ENCODE measurements around the gene MYCBPAP. TPM values are rescaled to one million over a fixed set of nuclear protein-coding genes. Genes with fewer than 3 reads are reported as not detected.
A peak's percentile ranks its signal among the peaks of the same experiment; 100 is the strongest.

The MYCBPAP gene
- total RNA-seq, 1 experiment from 2014 or later: 2.7 TPM

GRCh38 chr17:50465171-50465570 lies 43.1 kb upstream of the MYCBPAP start:
- Histone ChIP-seq H3K9me3 (no peaks in the 10 kb centered on the region), H3K4me3 (ENCODE audit: low read depth, low read length) (no peak overlapping the region), H3K4me1 (no peaks in the 10 kb centered on the region), H3K27me3 (replicated peaks; ENCODE audit: control insufficient read depth, insufficient read depth, low read length) (no peaks in the 10 kb centered on the region), H3K36me3 (ENCODE audit: control insufficient read depth, insufficient read depth, low read length) (no peaks in the 10 kb centered on the region; the same call in 1 of the 2 replicates)
- no peaks in the 10 kb centered on the region for H3K27me3 Mint-ChIP-seq (ENCODE audit: insufficient read depth, unreplicated experiment)
- intact Hi-C loops (cut with micrococcal nuclease; ENCODE audit: unreplicated experiment): no loop called here
- peaks cover 25% of the 10 kb centered on the region for H3K36me3 Mint-ChIP-seq (ENCODE audit: insufficient read depth, unreplicated experiment)
- DNase-seq: no peak
- H3K4me1 Mint-ChIP-seq (ENCODE audit: low read depth, unreplicated experiment): no peaks in the 10 kb centered on the region
- ChIA-PET POLR2A (interaction anchor here (0.6 kb wide), 1 partner anchor 182 kb away, joined by 3 read pairs; no protein-coding TSS in a partner anchor), CTCF (interaction anchor here (0.6 kb wide), 1 partner anchor 20 kb away, joined by 4 read pairs; no protein-coding TSS in a partner anchor)
- no peak overlapping the region for H3K27ac Mint-ChIP-seq (ENCODE audit: unreplicated experiment)
- no peak for TF ChIP-seq CTCF (IDR thresholded peaks at IDR 0.05; ENCODE audit: insufficient read depth in 1 of 2, low read depth in 1 of 2, low read length in 1 of 2, severe bottlenecking in 1 of 2, unreplicated experiment in 1 of 2)
- H3K9me3 Mint-ChIP-seq (ENCODE audit: unreplicated experiment): no peaks in the 10 kb centered on the region
- H3K4me3 Mint-ChIP-seq (ENCODE audit: unreplicated experiment): no peak overlapping the region
- no TSS peak for BruUV-seq (replicated peaks)

DNA sequence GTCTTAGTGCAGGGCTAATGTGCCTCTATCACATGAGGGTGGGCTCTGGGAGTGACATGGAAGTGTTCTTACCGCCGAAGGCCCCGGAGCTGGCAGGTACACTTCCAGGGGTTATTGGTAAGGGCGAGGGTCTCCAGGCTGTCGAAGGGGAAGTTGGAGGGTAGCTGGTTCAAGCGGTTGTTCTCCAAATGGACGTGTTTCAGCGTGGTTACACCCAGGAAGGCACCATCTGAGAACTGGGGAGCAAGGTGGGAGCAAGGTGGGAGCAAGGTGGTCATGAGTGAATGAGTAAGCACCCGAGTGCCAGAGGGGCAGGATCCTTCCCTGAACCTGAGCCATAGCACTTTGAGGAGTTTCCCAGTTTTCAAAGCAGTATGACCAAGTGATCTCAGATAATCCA lies 42.6 kb upstream of the MYCBPAP start:
- Histone ChIP-seq H3K36me3 (ENCODE audit: control insufficient read depth, insufficient read depth, low read length) (no peaks in the 10 kb centered on the region; the same call in 1 of the 2 replicates), H3K4me1 (no peaks in the 10 kb centered on the region), H3K27me3 (replicated peaks; ENCODE audit: control insufficient read depth, insufficient read depth, low read length) (no peaks in the 10 kb centered on the region), H3K9me3 (no peaks in the 10 kb centered on the region), H3K4me3 (ENCODE audit: low read depth, low read length) (no peak overlapping the region)
- H3K9me3 Mint-ChIP-seq (ENCODE audit: unreplicated experiment): no peaks in the 10 kb centered on the region
- H3K27me3 Mint-ChIP-seq (ENCODE audit: insufficient read depth, unreplicated experiment): no peaks in the 10 kb centered on the region
- H3K4me3 Mint-ChIP-seq (ENCODE audit: unreplicated experiment): no peak overlapping the region
- POLR2A ChIA-PET: no interaction called here
- intact Hi-C loops (cut with micrococcal nuclease; ENCODE audit: unreplicated experiment): no loop called here
- no peaks in the 10 kb centered on the region for H3K4me1 Mint-ChIP-seq (ENCODE audit: low read depth, unreplicated experiment)
- H3K36me3 Mint-ChIP-seq (ENCODE audit: insufficient read depth, unreplicated experiment): peaks cover 25% of the 10 kb centered on the region
- no peak for TF ChIP-seq CTCF (IDR thresholded peaks at IDR 0.05; ENCODE audit: insufficient read depth in 1 of 2, low read depth in 1 of 2, low read length in 1 of 2, severe bottlenecking in 1 of 2, unreplicated experiment in 1 of 2)
- CTCF ChIA-PET: interaction anchor here (0.7 kb wide), 1 partner anchor 14 kb away, joined by 3 read pairs; no protein-coding TSS in a partner anchor
- BruUV-seq (replicated peaks): no TSS peak
- no peak overlapping the region for H3K27ac Mint-ChIP-seq (ENCODE audit: unreplicated experiment)
- DNase-seq: no peak

DNA sequence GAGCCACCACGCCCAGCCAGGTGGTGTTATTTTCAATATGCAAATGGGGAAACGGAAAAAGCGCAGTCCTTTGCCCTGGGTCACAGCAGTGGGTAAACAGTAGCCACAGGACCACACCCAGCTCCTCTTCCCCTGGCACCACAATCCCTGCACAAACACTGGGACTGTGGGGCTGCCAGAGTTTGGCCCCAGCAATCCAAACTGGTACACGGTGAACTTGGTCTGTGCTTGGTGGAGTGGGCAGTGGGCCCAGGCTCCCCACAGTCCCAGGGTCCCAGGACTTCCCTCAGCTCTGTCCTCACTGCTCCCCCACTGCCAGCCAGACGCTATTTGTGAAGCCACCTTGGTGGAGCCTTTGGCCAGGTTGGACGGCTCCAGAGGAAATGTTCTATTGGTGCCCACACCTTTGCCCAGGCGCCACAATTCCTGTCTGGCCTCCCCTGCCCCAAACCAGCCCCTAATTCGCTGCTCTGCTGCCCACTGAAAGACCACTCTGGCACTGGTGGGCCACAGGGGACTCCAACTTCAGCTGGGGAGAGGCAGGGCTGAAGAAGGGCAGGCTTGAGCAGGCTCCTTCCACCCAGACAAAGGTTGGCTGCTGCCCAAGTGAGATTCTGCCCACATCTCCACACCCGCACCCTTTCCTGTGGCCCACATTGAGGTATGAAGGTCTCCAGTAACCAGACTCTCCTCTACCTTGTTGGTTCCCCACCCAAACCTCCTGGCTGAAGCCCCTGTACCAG lies 41.7 kb upstream of the MYCBPAP start:
- no peaks in the 10 kb centered on the region for H3K9me3 ChIP-seq
- H3K36me3 ChIP-seq (ENCODE audit: control insufficient read depth, insufficient read depth, low read length): no peaks in the 10 kb centered on the region; the same call in 1 of the 2 replicates
- ChIA-PET POLR2A (no interaction called here), CTCF (no interaction called here)
- BruUV-seq (replicated peaks): no TSS peak
- intact Hi-C loops (cut with micrococcal nuclease; ENCODE audit: unreplicated experiment): no loop called here
- H3K4me1 ChIP-seq: no peaks in the 10 kb centered on the region
- no peak for TF ChIP-seq CTCF (IDR thresholded peaks at IDR 0.05; ENCODE audit: insufficient read depth in 1 of 2, low read depth in 1 of 2, low read length in 1 of 2, severe bottlenecking in 1 of 2, unreplicated experiment in 1 of 2)
- no peaks in the 10 kb centered on the region for H3K27me3 ChIP-seq (replicated peaks; ENCODE audit: control insufficient read depth, insufficient read depth, low read length)
- Mint-ChIP-seq H3K9me3 (ENCODE audit: unreplicated experiment) (no peaks in the 10 kb centered on the region), H3K36me3 (ENCODE audit: insufficient read depth, unreplicated experiment) (peaks cover 23% of the 10 kb centered on the region), H3K27me3 (ENCODE audit: insufficient read depth, unreplicated experiment) (no peaks in the 10 kb centered on the region), H3K27ac (ENCODE audit: unreplicated experiment) (peak overlapping the region; percentile 0), H3K4me3 (ENCODE audit: unreplicated experiment) (no peak overlapping the region), H3K4me1 (ENCODE audit: low read depth, unreplicated experiment) (no peaks in the 10 kb centered on the region)
- H3K4me3 ChIP-seq (ENCODE audit: low read depth, low read length): no peak overlapping the region
- DNase-seq: no peak
